GM21786 (cell line): Measurements from ENCODE around the gene CALU.

ENCODE experiments used
- ATAC-seq: cut with Tn5 transposase; IDR thresholded peaks from one replicate; pipeline ENCODE4 v1.9.1; 2021; ENCODE audit not compliant: unreplicated experiment

The CALU gene

DNA sequence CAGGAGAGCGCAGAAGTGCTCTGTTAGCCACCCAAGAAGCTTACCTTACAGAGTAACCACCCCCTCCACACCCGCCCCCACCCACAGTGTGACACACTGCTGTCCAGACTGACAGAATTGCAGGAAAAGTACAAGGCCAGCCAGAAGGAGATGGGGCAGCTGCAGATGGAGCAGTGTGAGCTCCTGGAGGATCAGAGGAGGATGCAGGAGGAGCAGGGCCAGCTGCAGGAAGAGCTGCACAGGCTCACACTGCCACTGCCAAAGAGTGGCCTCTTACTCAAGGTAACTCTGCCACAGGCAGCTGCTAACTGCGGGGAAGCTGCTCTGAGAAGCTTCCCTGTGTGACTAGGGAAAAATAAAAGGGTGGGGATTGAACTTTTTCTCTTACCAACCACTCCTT, 70.2 kb downstream of the CALU start:
- no peak for ATAC-seq

DNA sequence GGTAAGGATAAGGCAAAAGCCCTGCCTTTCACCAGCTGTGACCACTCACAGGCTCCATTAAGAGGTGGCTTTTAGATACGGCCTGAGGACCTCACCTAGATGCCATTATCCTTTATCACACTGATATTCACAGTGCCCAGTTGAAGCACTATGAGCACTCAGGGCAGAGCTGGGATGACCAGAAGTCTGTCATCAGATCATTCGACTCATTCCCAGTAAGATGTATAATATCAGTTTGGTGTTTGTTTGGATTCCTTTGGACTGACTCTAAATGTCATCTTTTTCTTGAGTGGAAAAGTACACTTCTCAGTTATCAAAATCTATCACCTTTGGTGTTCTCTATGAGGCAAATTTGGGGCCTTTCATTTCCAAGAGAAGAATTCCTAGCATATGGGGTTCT, 71.3 kb downstream of the CALU start:
- ATAC-seq: no peak

DNA sequence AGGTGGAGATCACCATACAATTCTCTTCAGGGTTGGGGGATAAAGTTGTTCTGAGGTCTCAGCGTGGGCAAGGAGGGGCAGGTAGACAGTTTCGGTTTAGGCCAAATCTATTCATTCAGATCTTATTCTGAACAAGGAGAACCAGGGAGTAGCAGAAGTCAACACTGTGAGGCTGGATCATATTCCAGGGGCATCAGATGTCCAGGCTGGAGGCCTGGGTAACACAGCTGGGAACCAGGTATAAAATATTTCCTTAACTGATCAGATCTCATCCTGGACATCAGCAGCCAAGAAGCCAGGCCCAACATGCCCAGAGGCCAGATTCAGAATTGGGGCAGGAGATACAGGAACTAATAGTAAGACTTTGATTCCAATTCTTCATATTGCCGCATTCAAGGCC, 71.8 kb downstream of the CALU start:
- no peak for ATAC-seq

DNA sequence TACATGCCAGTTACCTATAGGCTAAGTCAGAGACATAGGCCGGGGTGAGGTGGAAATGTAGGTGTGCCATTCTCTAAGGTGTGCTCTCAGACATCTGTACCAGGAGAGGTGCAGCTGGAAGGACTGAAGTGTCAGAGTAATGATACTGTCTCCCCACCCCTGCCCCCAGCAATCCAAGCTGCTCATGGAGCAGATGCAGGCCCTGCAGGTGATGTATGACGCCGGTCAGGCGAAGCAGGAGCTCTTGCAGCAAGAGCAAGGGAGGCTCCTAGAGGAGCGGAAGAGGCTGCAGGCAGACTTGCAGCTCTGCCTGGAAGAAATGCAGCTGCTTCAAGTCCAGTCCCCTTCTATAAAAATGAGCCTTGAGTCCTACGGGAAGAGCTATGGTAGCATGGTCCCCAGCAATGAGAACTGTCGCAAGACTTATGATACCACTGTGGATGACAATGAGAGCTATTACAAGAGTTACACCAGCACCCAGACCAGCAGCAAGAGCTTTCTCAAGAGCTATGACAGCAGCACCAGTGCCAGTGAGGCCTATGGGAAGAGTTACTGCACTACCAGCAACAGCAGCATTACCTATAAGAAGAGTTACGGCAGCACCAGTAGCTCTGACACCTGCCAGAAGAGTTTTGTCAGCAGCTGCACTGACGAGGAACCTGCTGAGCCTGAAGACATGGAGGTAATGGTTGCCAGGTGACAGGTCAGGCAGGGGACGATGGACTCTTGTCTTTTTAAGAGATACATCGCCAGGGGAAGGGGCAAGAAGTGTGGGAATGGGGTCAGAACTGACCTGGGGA, 72.7 kb downstream of the CALU start:
- no peak for ATAC-seq

DNA sequence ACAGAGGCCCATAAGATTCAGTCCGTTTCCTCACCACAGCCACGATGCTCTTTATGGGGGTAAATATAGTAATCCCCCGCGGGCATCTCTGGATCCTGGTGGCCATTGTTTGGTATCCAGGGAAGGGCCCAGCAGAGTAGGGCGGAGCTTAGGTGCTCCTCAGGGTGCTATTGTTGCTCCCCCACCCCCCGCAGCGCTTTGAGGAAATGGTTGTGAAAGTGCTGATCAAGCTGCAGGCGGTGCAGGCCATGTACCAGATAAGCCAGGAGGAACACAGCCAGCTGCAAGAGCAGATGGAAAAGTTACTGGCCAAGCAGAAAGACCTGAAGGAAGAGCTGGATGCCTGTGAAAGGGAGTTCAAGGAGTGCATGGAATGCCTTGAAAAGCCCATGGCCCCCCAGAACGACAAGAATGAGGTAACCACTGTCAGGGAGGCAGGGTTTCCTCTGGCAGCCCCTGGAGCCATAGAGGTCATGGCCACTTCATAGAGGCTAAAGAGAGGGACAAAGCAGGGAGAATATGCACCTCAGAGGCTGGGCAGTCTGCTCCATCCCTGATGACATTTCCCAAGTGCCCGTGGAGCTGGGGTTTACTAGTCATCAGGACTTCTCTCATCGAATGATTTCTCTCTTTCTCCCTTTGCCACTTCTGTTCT, 73.5 kb downstream of the CALU start:
- no peak for ATAC-seq

DNA sequence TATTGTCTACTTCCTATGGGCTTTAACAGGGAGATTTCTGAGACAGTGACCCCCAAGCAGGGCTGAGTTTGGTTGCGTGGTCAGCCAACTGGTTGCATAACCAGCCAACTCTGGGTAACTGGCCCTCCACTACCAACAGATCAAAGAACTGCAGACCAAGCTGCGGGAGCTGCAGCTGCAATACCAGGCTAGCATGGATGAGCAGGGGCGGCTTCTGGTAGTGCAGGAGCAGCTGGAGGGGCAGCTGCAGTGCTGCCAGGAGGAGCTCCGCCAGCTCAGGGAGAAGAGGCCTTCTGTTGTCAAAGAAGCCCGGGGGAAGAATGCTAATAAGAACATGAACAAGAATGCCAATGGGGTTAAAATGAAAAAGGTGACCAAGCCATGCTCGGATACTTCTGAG, 75.3 kb downstream of the CALU start:
- ATAC-seq: no peak

DNA sequence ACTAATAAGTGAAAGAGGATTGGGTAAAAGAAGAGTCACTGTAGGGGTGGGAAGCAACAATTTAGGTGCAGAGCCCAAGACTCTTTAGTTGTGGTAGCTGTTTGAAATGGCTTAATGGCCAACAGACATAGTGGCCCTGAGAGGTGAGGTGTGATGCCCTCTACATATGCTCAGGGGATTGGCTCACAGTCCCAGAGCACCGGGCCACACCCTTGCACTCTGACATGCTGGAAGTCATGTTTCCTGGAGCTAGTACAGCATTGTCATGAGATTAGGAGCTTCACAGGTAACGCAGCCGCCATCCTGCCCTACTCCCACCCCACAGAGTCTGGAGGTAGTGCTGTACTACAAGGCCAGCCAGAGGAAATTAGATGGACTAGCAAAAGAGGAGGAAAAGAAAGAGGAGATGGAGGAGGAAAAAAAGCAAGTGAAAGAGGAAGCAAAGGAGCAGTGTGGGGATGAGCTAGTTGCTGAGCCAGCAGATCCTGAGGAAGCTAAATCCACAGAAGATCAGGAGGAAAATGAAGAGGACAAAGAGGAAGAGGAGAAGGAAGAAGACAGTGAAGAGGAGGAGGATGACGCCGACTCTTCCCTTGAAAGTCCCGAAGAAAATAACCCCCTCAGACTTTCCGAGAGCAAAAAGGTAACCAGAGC, 76.3 kb downstream of the CALU start:
- ATAC-seq: no peak

DNA sequence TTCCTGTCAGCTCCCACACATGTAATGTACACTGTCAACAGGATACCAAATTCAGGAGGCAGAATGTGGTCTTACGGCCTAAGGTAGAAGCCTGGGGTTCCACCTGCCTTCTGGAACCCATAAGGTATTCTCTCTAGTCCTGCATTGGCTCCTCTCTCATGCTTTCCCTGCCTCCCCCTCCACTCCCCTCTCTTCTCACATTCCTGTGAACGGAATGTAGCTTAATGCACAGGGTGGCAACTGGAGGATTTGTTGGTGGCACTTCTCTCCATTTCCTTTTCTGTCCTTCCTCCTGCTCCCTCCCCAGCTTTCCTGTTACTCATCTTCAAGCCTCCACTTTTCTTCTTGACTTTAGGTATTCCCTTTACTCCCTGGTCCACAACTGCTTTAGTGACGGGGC, 79.5 kb downstream of the CALU start:
- no peak for ATAC-seq
